Measurements from ENCODE around the gene HCRTR1. TPM values are rescaled to one million over a fixed set of nuclear protein-coding genes. Genes with fewer than 3 reads are reported as not detected.

HCRTR1 gene
- total and polyA plus RNA-seq, 4 experiments from 2014 or later: not detected

DNA sequence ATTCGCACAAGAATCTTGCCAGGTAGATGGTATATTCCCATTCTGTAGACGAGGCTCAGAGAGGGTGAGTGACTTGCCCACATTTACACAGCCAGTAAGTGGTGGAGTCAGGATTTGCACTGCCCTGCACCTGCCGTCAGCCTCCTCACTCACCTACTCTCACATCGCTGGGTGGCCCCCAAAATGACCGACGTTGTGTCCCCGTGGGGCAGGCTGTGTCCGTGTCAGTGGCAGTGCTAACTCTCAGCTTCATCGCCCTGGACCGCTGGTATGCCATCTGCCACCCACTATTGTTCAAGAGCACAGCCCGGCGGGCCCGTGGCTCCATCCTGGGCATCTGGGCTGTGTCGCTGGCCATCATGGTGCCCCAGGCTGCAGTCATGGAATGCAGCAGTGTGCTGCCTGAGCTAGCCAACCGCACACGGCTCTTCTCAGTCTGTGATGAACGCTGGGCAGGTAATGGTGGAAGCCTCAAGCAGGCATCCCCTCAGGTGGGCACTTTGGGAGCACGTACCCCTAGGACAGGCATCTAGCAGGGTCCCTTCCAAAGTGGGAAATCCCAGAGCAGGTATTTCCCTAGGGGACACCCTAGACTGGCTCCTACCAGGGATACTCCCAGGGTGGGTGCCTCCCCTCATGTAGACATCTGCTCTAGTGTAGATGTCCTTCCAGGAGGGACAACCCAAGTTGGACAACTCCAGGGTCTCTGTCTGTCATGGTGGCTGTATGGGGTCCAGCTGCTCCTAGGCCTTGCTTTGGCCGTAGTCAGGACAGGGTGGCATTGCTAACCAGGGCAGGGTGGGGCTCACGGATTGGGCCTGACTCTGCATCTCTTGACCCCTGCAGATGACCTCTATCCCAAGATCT lies 3.4 kb downstream of the HCRTR1 start:
- Mint-ChIP-seq H3K36me3 (peaks cover 0 to 5% of the 10 kb centered on the region in 2 donors), H3K9me3 (peaks cover 0 to 4% (median 0%) of the 10 kb centered on the region in 8 donors), H3K4me3 (no peak overlapping the region), H3K27me3 (peaks cover 17 to 19% of the 10 kb centered on the region in 2 donors), H3K27ac (no peak overlapping the region), H3K4me1 (peaks cover 7 to 15% (median 11%) of the 10 kb centered on the region in 4 donors)
- POLR2A ChIA-PET (ENCODE audit: partially characterized antibody): no interaction called here
- CTCF ChIA-PET (ENCODE audit: partially characterized antibody): no interaction called here
- no peaks in the 10 kb centered on the region for H3K36me3 ChIP-seq (ENCODE audit: insufficient read depth, low read length)
- DNase-seq: peak in 1 of 5 donors; percentile 5
- H3K27ac ChIP-seq (ENCODE audit: low read depth, low read length): no peak overlapping the region
- H3K4me3 ChIP-seq (ENCODE audit: low read length in 2 of 2): no peak overlapping the region
- H3K9me3 ChIP-seq (ENCODE audit: control insufficient read depth in 1 of 2, low read length in 2 of 2): no peaks in the 10 kb centered on the region
- intact Hi-C loops (cut with micrococcal nuclease): no loop called here
- H3K27me3 ChIP-seq (ENCODE audit: insufficient read depth, low read length): peaks cover 17% of the 10 kb centered on the region
- peaks cover 8% of the 10 kb centered on the region for H3K4me1 ChIP-seq (ENCODE audit: insufficient read depth, low read length)

DNA sequence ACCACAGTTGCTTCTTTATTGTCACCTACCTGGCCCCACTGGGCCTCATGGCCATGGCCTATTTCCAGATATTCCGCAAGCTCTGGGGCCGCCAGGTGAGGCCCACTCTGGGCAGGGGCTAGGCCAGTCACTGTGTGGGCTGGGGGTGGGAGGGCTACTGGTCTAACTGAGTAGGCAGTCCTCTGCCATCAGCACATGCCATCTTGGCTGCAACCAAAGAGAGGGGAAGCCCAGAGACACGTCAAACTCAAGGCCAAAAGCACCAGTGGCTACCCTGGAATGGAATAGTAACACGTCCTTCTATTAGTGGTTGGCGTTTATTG lies 4.0 kb downstream of the HCRTR1 start:
- H3K4me3 ChIP-seq (ENCODE audit: low read length in 2 of 2): no peak overlapping the region
- H3K36me3 ChIP-seq (ENCODE audit: insufficient read depth, low read length): no peaks in the 10 kb centered on the region
- intact Hi-C loops (cut with micrococcal nuclease): no loop called here
- H3K4me3 Mint-ChIP-seq: no peak overlapping the region
- H3K27me3 ChIP-seq (ENCODE audit: insufficient read depth, low read length): peaks cover 17% of the 10 kb centered on the region
- H3K4me1 Mint-ChIP-seq: peaks cover 7 to 15% (median 11%) of the 10 kb centered on the region in 4 donors
- DNase-seq: peak in 1 of 5 donors; percentile 1
- CTCF ChIA-PET (ENCODE audit: partially characterized antibody): no interaction called here
- no peak overlapping the region for H3K27ac Mint-ChIP-seq
- H3K9me3 ChIP-seq (ENCODE audit: control insufficient read depth in 1 of 2, low read length in 2 of 2): no peaks in the 10 kb centered on the region
- H3K36me3 Mint-ChIP-seq: peaks cover 0 to 6% of the 10 kb centered on the region in 2 donors
- H3K27me3 Mint-ChIP-seq: peaks cover 14 to 15% of the 10 kb centered on the region in 2 donors
- peaks cover 8% of the 10 kb centered on the region for H3K4me1 ChIP-seq (ENCODE audit: insufficient read depth, low read length)
- H3K9me3 Mint-ChIP-seq: peaks cover 0 to 4% (median 0%) of the 10 kb centered on the region in 8 donors
- POLR2A ChIA-PET (ENCODE audit: partially characterized antibody): no interaction called here
- no peak overlapping the region for H3K27ac ChIP-seq (ENCODE audit: low read depth, low read length)

DNA sequence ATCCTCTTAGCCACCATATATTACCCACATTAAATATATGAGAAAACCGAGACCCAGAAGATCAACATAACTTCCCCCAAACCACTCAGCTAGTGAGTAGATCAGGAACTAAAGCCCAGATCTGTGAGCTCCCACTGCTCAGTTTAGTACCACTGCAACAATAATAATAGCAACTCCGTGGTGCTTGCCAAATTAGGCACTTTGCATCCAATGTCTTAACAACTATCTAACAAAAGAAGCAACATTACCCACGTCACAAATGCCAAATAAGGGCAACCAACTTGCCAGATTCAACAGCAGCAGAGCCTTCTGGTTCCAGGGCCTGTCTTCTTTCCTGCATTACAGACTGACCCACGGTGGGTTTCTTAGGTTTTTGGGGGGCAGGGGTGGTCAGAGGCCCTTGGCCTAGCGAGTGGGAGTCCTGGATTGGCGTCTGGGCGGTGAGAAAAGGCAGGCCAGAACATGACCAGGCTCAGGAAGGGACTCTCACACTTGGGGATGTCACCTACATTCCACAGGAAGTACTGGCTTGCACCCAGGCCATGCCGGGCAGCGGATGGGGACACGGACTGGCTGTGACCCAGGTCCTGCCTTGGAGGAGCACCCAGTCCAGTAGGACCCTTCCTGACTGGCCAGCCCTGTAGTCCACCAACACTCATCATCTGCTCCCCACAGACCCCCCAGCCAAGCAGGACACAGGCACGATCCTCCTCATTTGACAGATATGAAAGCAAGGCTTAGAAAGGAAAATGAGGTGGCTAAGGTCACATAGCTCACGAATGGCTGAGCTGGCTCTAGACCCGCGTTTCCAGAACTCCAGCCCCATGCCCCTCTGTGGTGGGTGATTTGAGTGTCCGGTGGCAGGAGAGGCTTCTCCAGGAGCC lies 4.6 kb downstream of the HCRTR1 start:
- H3K36me3 Mint-ChIP-seq: peaks cover 4 to 12% of the 10 kb centered on the region in 2 donors
- DNase-seq: peak in 1 of 5 donors; percentile 16
- CTCF ChIA-PET (ENCODE audit: partially characterized antibody): no interaction called here

DNA sequence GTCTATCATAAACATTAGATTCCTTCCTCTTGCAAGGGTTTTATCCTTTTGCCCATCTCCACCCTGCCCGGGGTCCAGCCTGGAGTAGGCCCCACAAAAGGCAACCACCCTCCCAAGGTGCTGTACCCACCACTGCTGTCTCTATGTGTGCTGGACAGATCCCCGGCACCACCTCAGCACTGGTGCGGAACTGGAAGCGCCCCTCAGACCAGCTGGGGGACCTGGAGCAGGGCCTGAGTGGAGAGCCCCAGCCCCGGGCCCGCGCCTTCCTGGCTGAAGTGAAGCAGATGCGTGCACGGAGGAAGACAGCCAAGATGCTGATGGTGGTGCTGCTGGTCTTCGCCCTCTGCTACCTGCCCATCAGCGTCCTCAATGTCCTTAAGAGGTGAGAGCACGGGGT lies 5.9 kb downstream of the HCRTR1 start:
- ChIA-PET POLR2A (ENCODE audit: partially characterized antibody) (no interaction called here), CTCF (ENCODE audit: partially characterized antibody) (no interaction called here)
- Histone ChIP-seq H3K4me1 (ENCODE audit: insufficient read depth, low read length) (peaks cover under 1% of the 10 kb centered on the region), H3K27ac (ENCODE audit: low read depth, low read length) (no peak overlapping the region), H3K27me3 (ENCODE audit: insufficient read depth, low read length) (peaks cover 6% of the 10 kb centered on the region), H3K4me3 (ENCODE audit: low read length in 2 of 2) (no peak overlapping the region), H3K36me3 (ENCODE audit: insufficient read depth, low read length) (peaks cover 11% of the 10 kb centered on the region), H3K9me3 (ENCODE audit: control insufficient read depth in 1 of 2, low read length in 2 of 2) (no peaks in the 10 kb centered on the region)
- Mint-ChIP-seq H3K27me3 (peaks cover 6% of the 10 kb centered on the region in 2 donors), H3K9me3 (peaks cover 0 to 4% (median 0%) of the 10 kb centered on the region in 8 donors), H3K36me3 (peaks cover 9 to 22% of the 10 kb centered on the region in 2 donors), H3K27ac (no peak overlapping the region), H3K4me3 (no peak overlapping the region), H3K4me1 (peaks cover 1 to 7% (median 4%) of the 10 kb centered on the region in 4 donors)
- DNase-seq: peak in 1 of 5 donors; percentile 5
- intact Hi-C loops (cut with micrococcal nuclease): no loop called here

More for the DNA sequence above, 4.6 kb downstream of the HCRTR1 start:
- Mint-ChIP-seq H3K9me3 (peaks cover 0 to 4% (median 0%) of the 10 kb centered on the region in 8 donors), H3K4me1 (peaks cover 5 to 9% (median 9%) of the 10 kb centered on the region in 4 donors), H3K4me3 (no peak overlapping the region), H3K27me3 (peaks cover 9% of the 10 kb centered on the region in 2 donors), H3K27ac (peak overlapping the region in 1 of 7 donors; percentile 41)
- H3K4me3 ChIP-seq (ENCODE audit: low read length in 2 of 2): no peak overlapping the region
- H3K9me3 ChIP-seq (ENCODE audit: control insufficient read depth in 1 of 2, low read length in 2 of 2): no peaks in the 10 kb centered on the region
- peaks cover 10% of the 10 kb centered on the region for H3K27me3 ChIP-seq (ENCODE audit: insufficient read depth, low read length)
- H3K4me1 ChIP-seq (ENCODE audit: insufficient read depth, low read length): peaks cover 8% of the 10 kb centered on the region
- no peak overlapping the region for H3K27ac ChIP-seq (ENCODE audit: low read depth, low read length)
- no peaks in the 10 kb centered on the region for H3K36me3 ChIP-seq (ENCODE audit: insufficient read depth, low read length)
- intact Hi-C loops (cut with micrococcal nuclease): no loop called here
- POLR2A ChIA-PET (ENCODE audit: partially characterized antibody): no interaction called here

DNA sequence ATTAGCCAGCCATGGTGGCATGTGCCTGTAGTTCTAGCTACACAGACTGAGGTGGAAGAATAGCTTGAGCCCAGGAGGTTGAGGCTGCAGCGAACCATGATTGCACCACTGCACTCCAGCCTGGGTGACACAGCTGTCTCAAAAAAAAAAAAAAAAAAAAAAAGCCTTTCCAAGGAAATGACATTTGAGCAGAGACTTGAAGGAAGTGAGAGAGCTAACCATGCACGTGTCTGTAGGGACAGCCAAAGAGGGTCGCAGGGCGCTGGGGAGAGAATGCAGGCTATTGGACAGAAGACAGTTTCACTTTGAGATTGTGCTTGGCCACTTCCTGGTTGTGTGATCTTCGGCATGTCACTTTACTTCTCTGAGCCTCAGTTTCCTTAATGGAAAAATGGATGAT lies 6.8 kb downstream of the HCRTR1 start:
- Histone ChIP-seq H3K27ac (ENCODE audit: low read depth, low read length) (no peak overlapping the region), H3K4me3 (ENCODE audit: low read length in 2 of 2) (no peak overlapping the region), H3K27me3 (ENCODE audit: insufficient read depth, low read length) (no peaks in the 10 kb centered on the region), H3K36me3 (ENCODE audit: insufficient read depth, low read length) (peaks cover 20% of the 10 kb centered on the region), H3K9me3 (ENCODE audit: control insufficient read depth in 1 of 2, low read length in 2 of 2) (no peaks in the 10 kb centered on the region), H3K4me1 (ENCODE audit: insufficient read depth, low read length) (no peaks in the 10 kb centered on the region)
- intact Hi-C loops (cut with micrococcal nuclease): no loop called here
- ChIA-PET CTCF (ENCODE audit: partially characterized antibody) (no interaction called here), POLR2A (ENCODE audit: partially characterized antibody) (no interaction called here)
- Mint-ChIP-seq H3K9me3 (peaks cover 0 to 4% (median 0%) of the 10 kb centered on the region in 8 donors), H3K27ac (peak overlapping the region in 1 of 7 donors; percentile 30), H3K36me3 (peaks cover 18 to 32% of the 10 kb centered on the region in 2 donors), H3K4me1 (peaks cover 0 to 7% (median 4%) of the 10 kb centered on the region in 4 donors), H3K27me3 (peaks cover 2 to 3% of the 10 kb centered on the region in 2 donors), H3K4me3 (peak overlapping the region in 1 of 8 donors; percentile 29)
- no peak for DNase-seq

DNA sequence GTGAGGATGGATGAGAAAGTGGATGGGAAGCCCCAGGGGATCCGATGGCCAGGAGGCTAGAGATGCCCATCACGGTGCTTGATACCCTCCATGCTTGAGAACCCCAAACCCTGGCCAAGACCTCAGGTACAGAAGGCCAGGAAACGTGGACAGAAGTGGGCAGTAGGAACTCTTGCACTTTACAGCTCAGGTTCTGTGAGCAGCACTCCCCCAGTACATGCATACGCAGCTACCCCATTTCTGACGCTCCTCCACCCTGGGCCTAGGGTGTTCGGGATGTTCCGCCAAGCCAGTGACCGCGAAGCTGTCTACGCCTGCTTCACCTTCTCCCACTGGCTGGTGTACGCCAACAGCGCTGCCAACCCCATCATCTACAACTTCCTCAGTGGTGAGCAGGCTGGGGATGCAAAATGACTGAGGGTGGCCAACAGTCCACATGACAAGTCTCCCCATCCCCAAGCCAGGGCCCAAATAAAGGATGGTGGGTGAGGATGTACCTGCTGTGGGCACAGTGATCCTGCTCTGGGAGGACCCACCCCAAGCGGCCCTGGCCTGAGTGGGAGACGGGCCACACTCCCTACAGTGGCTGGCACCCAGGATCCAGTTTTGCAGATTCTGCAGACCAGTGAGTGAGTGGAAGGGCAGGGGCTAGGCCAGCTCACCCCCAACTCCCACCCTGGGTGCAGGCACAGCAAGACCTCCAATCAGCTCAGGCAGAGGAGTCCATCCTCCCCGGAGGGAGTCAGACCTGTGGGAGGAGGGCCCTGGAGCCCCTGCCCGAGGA lies 7.4 kb downstream of the HCRTR1 start:
- H3K4me3 ChIP-seq (ENCODE audit: low read length in 2 of 2): no peak overlapping the region
- H3K27me3 Mint-ChIP-seq: no peaks in the 10 kb centered on the region
- CTCF ChIA-PET (ENCODE audit: partially characterized antibody): interaction anchor here (1.1 kb wide), 1 partner anchor 33 kb away, joined by 3 read pairs; no protein-coding TSS in a partner anchor
- H3K4me1 Mint-ChIP-seq: peaks cover 0 to 6% (median 3%) of the 10 kb centered on the region in 4 donors
- no peak overlapping the region for H3K27ac ChIP-seq (ENCODE audit: low read depth, low read length)
- no peaks in the 10 kb centered on the region for H3K4me1 ChIP-seq (ENCODE audit: insufficient read depth, low read length)
- peak overlapping the region in 1 of 7 donors; percentile 30 for H3K27ac Mint-ChIP-seq
- no peaks in the 10 kb centered on the region for H3K9me3 Mint-ChIP-seq
- intact Hi-C loops (cut with micrococcal nuclease): no loop called here
- no peak overlapping the region for H3K4me3 Mint-ChIP-seq
- H3K9me3 ChIP-seq (ENCODE audit: control insufficient read depth in 1 of 2, low read length in 2 of 2): no peaks in the 10 kb centered on the region
- POLR2A ChIA-PET (ENCODE audit: partially characterized antibody): no interaction called here
- peaks cover 24 to 38% of the 10 kb centered on the region in 2 donors for H3K36me3 Mint-ChIP-seq
- no peaks in the 10 kb centered on the region for H3K27me3 ChIP-seq (ENCODE audit: insufficient read depth, low read length)
- DNase-seq: no peak
- H3K36me3 ChIP-seq (ENCODE audit: insufficient read depth, low read length): peaks cover 26% of the 10 kb centered on the region
